Pancreas (tissue), 10 donors: ENCODE measurements around the gene KCNMA1. TPM values are rescaled to one million over a fixed set of nuclear protein-coding genes. Genes with fewer than 3 reads are reported as not detected.

ENCODE experiments used
- ATAC-seq, 4 donors: fragments of 200-7000 bp; cut with Tn5 transposase; one replicate each; pipeline versions ENCODE4 v1.8.0 to v1.9.1; 2020; ENCODE audit warnings: mild to moderate bottlenecking in 4 of 4, moderate library complexity in 4 of 4
- DNase-seq, 6 donors: peaks; one replicate each; pipeline ENCODE4 v3.0.0-alpha.2; 2020
- FAIRE-seq: peaks from 2 replicates; lab custom pipeline; 2012; peaks lifted over from hg19 to GRCh38; lab: Jason Lieb, UNC
- H3K27ac ChIP-seq, 4 donors: fragments of 200-600 bp; sonication (generic); 1 replicate in 3 of 4; 2 replicates in 1 of 4; pipeline versions ENCODE4 v1.5.0 to v1.8.0; 2020
- H3K27me3 ChIP-seq, 4 donors: fragments of 200-600 bp; one replicate each; pipeline ENCODE4 v1.8.0; 2021
- H3K36me3 ChIP-seq, 3 donors: fragments of 200-600 bp; sonication (generic) in 1 of 3; one replicate each; pipeline versions ENCODE4 v1.5.0 to v1.8.0; 2020 to 2021
- H3K4me1 ChIP-seq, 3 donors: fragments of 200-600 bp; one replicate each; pipeline ENCODE4 v1.8.0; 2021
- H3K4me3 ChIP-seq, 4 donors: fragments of 200-600 bp; sonication (generic) in 2 of 4; one replicate each; pipeline versions ENCODE4 v1.5.0 to v1.8.0; 2020 to 2021
- H3K9me3 ChIP-seq, 4 donors: fragments of 200-600 bp; one replicate each; pipeline ENCODE4 v1.8.0; 2021
- WGBS, 2 donors: extraction: QIAGEN DNeasy Blood & Tissue Kit; methylation state at CpG; one replicate each; pipeline ENCODE4 v1.1.7; 2013; 5-methylcytosine and 5-hydroxymethylcytosine counted together
- intact Hi-C, 3 donors: fragments of 100-400 bp; cut with DNase I; formaldehyde crosslinking; loops; one replicate each; pipeline versions ENCODE4 v1.11.1 to v1.14.2; 2022
- polyA plus RNA-seq, 2 donors: library from polyadenylated mRNA; stranded (reverse); fragments of 200-250 nt; gene quantifications; one replicate each; pipeline ENCODE4 v1.2.3, GENCODE V29; 2013
- total RNA-seq, 6 donors: library from RNA; stranded (reverse); fragmentation: NEBNext Ultra II Directional in 4 of 6; extraction: Animal tissue kit (Norgen Biotek cat#: 25700) in 4 of 6; gene quantifications; one replicate each; pipeline versions ENCODE4 v1.2.1 to v1.2.4, GENCODE V29; 2021 to 2023
- TF ChIP-seq, protein P1 (sequence below), 4 donors: fragments of 200-600 bp; sonication (generic) in 3 of 4; IDR thresholded peaks; one replicate each; pipeline versions ENCODE4 v1.5.0 to v1.8.0; 2021; ENCODE audit warnings: antibody characterized with exemption in 4 of 4
- donor health status: healthy with polysubstance abuse.
- donor health status: DM: no; HTN: no; CAD: no; lungs with moderate emphysema.
- donor health status: DM: no; HTN: no; CAD: no.
- donor health status: control.
- donor health status: control.
- donor health status: Bipolar disorder and iron deficiency.
- donor health status: DM: yes; HTN: yes; CAD: no.
- donor health status: DM: no; HTN: no; CAD: no.
- donor health status: DM: no; HTN: no; CAD: no.
- donor health status: DM: yes; HTN: yes; CAD: no.

The KCNMA1 gene
- total and polyA plus RNA-seq, 8 donors: 3.5 to 19.4 (median 9.3) TPM

DNA sequence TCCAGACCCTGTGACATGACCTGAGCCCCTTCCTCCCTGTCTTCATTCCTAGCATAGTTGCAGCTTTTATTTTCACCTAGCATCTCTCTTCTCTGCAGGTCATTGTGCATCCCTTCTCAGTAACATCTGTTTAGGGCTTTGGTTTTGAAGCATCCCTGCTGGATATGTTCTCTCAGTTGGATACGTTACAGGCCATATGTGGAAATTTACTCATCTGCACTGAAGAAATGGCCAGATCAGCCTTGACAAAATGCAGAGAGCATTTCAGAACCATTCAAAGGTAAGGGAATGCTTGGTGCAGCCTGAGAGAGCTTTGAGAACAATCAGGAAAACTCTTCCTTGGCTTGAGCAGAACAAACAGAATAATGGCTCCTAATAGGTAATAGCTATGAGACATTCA is 647.0 kb downstream of the KCNMA1 start:
- Histone ChIP-seq H3K36me3 (no peaks in the 10 kb centered on the region), H3K27me3 (no peaks in the 10 kb centered on the region), H3K9me3 (no peaks in the 10 kb centered on the region), H3K27ac (no peak overlapping the region), H3K4me1 (no peaks in the 10 kb centered on the region), H3K4me3 (no peak overlapping the region)
- DNase-seq: no peak
- TF ChIP-seq, protein P1, sequence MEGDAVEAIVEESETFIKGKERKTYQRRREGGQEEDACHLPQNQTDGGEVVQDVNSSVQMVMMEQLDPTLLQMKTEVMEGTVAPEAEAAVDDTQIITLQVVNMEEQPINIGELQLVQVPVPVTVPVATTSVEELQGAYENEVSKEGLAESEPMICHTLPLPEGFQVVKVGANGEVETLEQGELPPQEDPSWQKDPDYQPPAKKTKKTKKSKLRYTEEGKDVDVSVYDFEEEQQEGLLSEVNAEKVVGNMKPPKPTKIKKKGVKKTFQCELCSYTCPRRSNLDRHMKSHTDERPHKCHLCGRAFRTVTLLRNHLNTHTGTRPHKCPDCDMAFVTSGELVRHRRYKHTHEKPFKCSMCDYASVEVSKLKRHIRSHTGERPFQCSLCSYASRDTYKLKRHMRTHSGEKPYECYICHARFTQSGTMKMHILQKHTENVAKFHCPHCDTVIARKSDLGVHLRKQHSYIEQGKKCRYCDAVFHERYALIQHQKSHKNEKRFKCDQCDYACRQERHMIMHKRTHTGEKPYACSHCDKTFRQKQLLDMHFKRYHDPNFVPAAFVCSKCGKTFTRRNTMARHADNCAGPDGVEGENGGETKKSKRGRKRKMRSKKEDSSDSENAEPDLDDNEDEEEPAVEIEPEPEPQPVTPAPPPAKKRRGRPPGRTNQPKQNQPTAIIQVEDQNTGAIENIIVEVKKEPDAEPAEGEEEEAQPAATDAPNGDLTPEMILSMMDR (IDR thresholded peaks at IDR 0.05): no peak
- no peak for ATAC-seq
- 94 to 100% methylated on average over 1 of the region's 1 CpG for WGBS, 2 donors
- FAIRE-seq: no peak
- intact Hi-C loops: no loop called here

DNA sequence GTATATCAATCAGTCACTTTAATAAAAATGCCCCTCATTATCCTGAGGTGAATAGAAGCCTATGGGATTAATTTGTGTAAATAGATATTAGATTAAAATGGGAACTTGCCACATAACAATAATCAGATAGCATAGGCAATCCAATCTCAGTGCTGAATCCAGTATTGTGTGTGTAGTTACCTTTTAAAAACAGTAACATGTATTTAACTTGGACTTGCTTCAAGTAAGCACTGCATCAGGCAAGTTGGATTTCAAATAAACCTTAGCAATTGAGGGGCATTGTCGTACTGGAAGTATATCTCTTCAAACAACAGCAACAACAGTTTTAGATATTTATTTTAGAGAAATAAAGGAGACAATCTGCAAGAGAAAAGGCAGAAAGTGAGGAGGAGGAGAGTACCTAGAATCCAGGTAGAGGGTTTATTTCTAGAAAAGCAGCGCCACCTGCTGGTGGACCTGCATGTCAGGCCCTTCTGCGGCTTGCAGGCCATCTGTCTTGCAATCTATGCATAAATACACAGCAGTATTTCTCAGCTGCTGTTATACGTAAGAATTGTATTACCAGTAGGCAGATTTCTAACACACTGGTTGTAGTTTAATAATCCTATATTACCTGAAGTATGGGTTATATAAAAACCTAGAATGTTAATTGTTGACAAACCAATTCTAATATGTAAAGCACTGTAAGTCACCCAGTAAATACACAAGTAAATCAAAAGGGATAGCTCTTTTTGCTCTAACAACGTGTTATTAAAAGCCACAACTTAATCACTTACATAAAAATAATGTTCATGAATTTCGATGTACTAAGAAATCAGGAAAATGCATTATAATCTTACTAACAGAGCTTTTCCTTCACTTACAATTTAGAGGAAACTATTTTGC is 652.8 kb downstream of the KCNMA1 start:
- Histone ChIP-seq H3K36me3 (no peaks in the 10 kb centered on the region), H3K4me1 (peaks cover 0 to 4% (median 3%) of the 10 kb centered on the region in 3 donors), H3K9me3 (no peaks in the 10 kb centered on the region), H3K4me3 (no peak overlapping the region), H3K27ac (no peak overlapping the region), H3K27me3 (no peaks in the 10 kb centered on the region)
- DNase-seq (peak; percentile 53 to 90 (median 76)), FAIRE-seq (peak; percentile 80), ATAC-seq (peak; percentile 89 to 98 (median 97))
- 10 to 13% methylated on average over 6 of the region's 6 CpGs for WGBS, 2 donors
- intact Hi-C loops: no loop called here
- TF ChIP-seq, protein P1 (IDR thresholded peaks at IDR 0.05): peak; percentile 73 to 91 (median 90)

DNA sequence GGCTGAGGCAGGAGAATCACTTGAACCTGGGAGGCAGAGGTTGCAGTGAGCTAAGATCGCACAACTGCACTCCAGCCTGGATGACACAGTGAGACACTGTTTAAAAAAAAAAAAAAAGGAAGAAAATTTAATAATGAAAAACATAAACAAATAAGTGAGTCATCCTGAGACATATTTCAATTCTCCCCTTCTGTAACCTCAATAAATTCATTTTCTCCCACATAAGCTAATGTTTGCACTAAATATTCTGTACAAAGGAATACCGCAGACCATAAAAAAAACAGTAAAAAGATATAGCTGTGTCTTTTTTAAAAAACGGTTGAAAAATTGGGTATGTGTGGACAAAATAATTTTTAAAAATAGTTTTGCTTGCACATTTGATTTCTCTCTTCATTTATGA is 654.0 kb downstream of the KCNMA1 start:
- FAIRE-seq (no peak), ATAC-seq (no peak), DNase-seq (no peak)
- H3K27me3 ChIP-seq: no peaks in the 10 kb centered on the region
- H3K9me3 ChIP-seq: no peaks in the 10 kb centered on the region
- no peaks in the 10 kb centered on the region for H3K36me3 ChIP-seq
- H3K4me3 ChIP-seq: no peak overlapping the region
- TF ChIP-seq, protein P1 (IDR thresholded peaks at IDR 0.05): no peak
- WGBS, 2 donors: 78 to 81% methylated on average over 3 of the region's 3 CpGs
- intact Hi-C loops: no loop called here
- H3K4me1 ChIP-seq: peaks cover 0 to 4% (median 3%) of the 10 kb centered on the region in 3 donors
- H3K27ac ChIP-seq: no peak overlapping the region

DNA sequence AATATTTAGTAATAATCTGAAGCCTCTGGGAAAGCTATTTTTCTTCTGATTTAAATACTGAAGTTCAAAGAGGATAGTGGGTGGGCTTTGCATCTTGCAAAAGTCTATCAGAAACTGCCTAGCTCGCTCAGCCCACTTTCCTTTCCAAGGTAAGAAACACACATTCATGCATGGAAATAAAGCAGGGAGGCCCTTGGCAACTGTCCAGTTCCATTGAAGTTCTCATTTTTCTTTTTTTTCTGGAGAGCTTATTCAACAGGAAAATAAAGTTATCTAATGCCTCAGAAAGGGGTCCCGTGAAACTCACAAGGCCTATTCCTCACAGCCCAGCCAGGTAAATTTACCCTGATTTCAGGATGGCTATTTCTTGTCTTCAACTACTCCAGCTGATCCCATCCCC is 654.9 kb downstream of the KCNMA1 start:
- Histone ChIP-seq H3K4me3 (no peak overlapping the region), H3K4me1 (peaks cover 0 to 4% (median 3%) of the 10 kb centered on the region in 3 donors), H3K27me3 (no peaks in the 10 kb centered on the region), H3K9me3 (no peaks in the 10 kb centered on the region), H3K36me3 (no peaks in the 10 kb centered on the region), H3K27ac (no peak overlapping the region)
- WGBS, 2 donors: 79 to 85% methylated on average over 2 of the region's 2 CpGs
- DNase-seq (no peak), FAIRE-seq (no peak), ATAC-seq (no peak)
- intact Hi-C loops: no loop called here
- TF ChIP-seq, protein P1 (IDR thresholded peaks at IDR 0.05): no peak

DNA sequence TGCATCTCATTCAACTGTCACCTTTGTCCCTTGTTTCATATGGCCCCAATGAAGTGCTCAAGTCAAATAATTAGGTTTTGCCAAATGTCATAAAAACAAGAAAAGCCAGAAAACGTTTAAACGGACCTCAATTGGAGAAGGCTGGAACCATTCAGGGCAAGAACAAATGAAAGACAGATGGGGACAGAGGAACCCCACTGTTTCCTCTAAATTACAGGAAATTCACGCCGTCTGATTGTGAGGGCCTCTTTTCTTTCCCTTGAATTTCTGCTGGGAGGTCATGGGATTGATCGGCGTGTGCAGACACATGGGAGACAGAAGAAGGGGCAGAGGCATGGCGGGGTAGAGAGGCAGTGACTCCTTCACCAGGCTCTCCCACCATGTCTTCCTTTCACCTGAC is 656.4 kb downstream of the KCNMA1 start:
- TF ChIP-seq, protein P1 (IDR thresholded peaks at IDR 0.05): no peak
- 89 to 93% methylated on average over 7 of the region's 7 CpGs for WGBS, 2 donors
- Histone ChIP-seq H3K27ac (no peak overlapping the region), H3K4me3 (no peak overlapping the region), H3K9me3 (no peaks in the 10 kb centered on the region), H3K4me1 (peaks cover 0 to 4% (median 3%) of the 10 kb centered on the region in 3 donors), H3K36me3 (no peaks in the 10 kb centered on the region), H3K27me3 (no peaks in the 10 kb centered on the region)
- no peak for FAIRE-seq
- DNase-seq: no peak
- ATAC-seq: no peak
- intact Hi-C loops: no loop called here
